OCI-LY3 (cell line): ENCODE results near the gene NUDCD3.

Experiments
- H2AFZ ChIP-seq: fragments of 200-600, 300-600 bp; shearing (Covaris generic); 2 replicates; pipeline ENCODE4 v1.6.0; 2014; ENCODE audit warnings: antibody characterized with exemption, low read depth, low read length
- H3K27ac ChIP-seq: fragments of 200-600, 300-600 bp; sonication (generic); 2 replicates; pipeline ENCODE4 v1.5.1; 2014; ENCODE audit warnings: mild to moderate bottlenecking, low read length, moderate library complexity, mixed read lengths
- H3K27me3 ChIP-seq: fragments of 200-600, 300-600 bp; sonication (generic); 2 replicates; pipeline ENCODE4 v1.6.1; 2014; ENCODE audit warnings: low read depth, low read length, mixed read lengths
- H3K36me3 ChIP-seq: fragments of 200-600, 300-600 bp; sonication (generic); replicated peaks from 2 replicates; pipeline ENCODE3; 2014; ENCODE audit warnings: low read depth, low read length, mixed read lengths
- H3K4me1 ChIP-seq: fragments of 300-600, 200-600 bp; sonication (generic); 2 replicates; pipeline ENCODE4 v1.6.1; 2014; ENCODE audit warnings: low read length, mixed read lengths
- H3K4me2 ChIP-seq: fragments of 200-600, 300-600 bp; sonication (generic); 2 replicates; pipeline ENCODE4 v1.6.1; 2014; ENCODE audit warnings: low read length, mixed read lengths
- H3K4me3 ChIP-seq: fragments of 300-600, 200-600 bp; sonication (generic); 2 replicates; pipeline ENCODE4 v1.5.1; 2014; ENCODE audit warnings: antibody characterized with exemption, mild to moderate bottlenecking, low read length, moderate library complexity
- H3K79me2 ChIP-seq: fragments of 300-600, 200-600 bp; shearing (Covaris generic); 2 replicates; pipeline ENCODE4 v1.6.1; 2014; ENCODE audit warnings: mild to moderate bottlenecking, low read length, mixed read lengths
- H3K9ac ChIP-seq: fragments of 300-600, 200-600 bp; shearing (Covaris generic); 2 replicates; pipeline ENCODE4 v1.6.0; 2014; ENCODE audit warnings: mild to moderate bottlenecking, low read length, moderate library complexity
- H3K9me3 ChIP-seq: fragments of 200-600, 300-600 bp; shearing (Covaris generic); 2 replicates; pipeline ENCODE4 v1.6.1; 2014; ENCODE audit warnings: low read length, mixed read lengths; ENCODE audit not compliant: insufficient read depth
- H4K20me1 ChIP-seq: fragments of 200-600, 300-600 bp; sonication (generic); 2 replicates; pipeline ENCODE4 v1.6.1; 2016; ENCODE audit warnings: low read length, mixed read lengths; ENCODE audit not compliant: insufficient read depth
- CTCF ChIP-seq: fragments of 200-600, 300-600 bp; sonication (generic); IDR thresholded peaks from 2 replicates; pipeline ENCODE4 v1.5.1; 2014; ENCODE audit warnings: antibody characterized with exemption, low read length, low read depth
- EZH2phosphoT487 ChIP-seq: fragments of 200-600 bp; shearing (Covaris generic); IDR thresholded peaks from 2 replicates; pipeline ENCODE4 v1.6.1; 2018; ENCODE audit warnings: antibody characterized with exemption, mixed run types, low read depth

NUDCD3 gene

GRCh38 chr7:44473295-44473694 is 17.2 kb downstream of the NUDCD3 start:
- peaks cover 11% of the 10 kb centered on the region for H3K4me1 ChIP-seq
- H3K27me3 ChIP-seq = no peaks in the 10 kb centered on the region
- no peak overlapping the region for H3K9ac ChIP-seq
- TF ChIP-seq CTCF (no peak), EZH2phosphoT487 (no peak)
- H3K9me3 ChIP-seq = no peaks in the 10 kb centered on the region
- no peak overlapping the region for H3K4me3 ChIP-seq
- peaks cover 48% of the 10 kb centered on the region for H3K36me3 ChIP-seq
- no peak overlapping the region for H3K4me2 ChIP-seq
- H2AFZ ChIP-seq = no peak overlapping the region
- H4K20me1 ChIP-seq = peaks cover 23% of the 10 kb centered on the region
- peaks cover 61% of the 10 kb centered on the region for H3K79me2 ChIP-seq
- no peak overlapping the region for H3K27ac ChIP-seq

- Histone ChIP-seq H3K4me1 (peaks cover 11% of the 10 kb centered on the region), H4K20me1 (peaks cover 23% of the 10 kb centered on the region), H3K4me3 (no peak overlapping the region), H3K4me2 (no peak overlapping the region), H2AFZ (no peak overlapping the region), H3K79me2 (peaks cover 61% of the 10 kb centered on the region), H3K27me3 (no peaks in the 10 kb centered on the region), H3K9ac (no peak overlapping the region), H3K36me3 (peaks cover 49% of the 10 kb centered on the region), H3K9me3 (no peaks in the 10 kb centered on the region), H3K27ac (no peak overlapping the region)
- TF ChIP-seq EZH2phosphoT487 (no peak), CTCF (no peak)
Measured at GRCh38 chr7:44472843-44473242, 17.6 kb downstream of the NUDCD3 start.

- no peaks in the 10 kb centered on the region for H3K9me3 ChIP-seq
- no peak overlapping the region for H3K4me2 ChIP-seq
- no peak overlapping the region for H3K9ac ChIP-seq
- TF ChIP-seq EZH2phosphoT487 = no peak
- TF ChIP-seq CTCF = no peak
- no peak overlapping the region for H3K27ac ChIP-seq
- H4K20me1 ChIP-seq = peaks cover 25% of the 10 kb centered on the region
- peaks cover 54% of the 10 kb centered on the region for H3K36me3 ChIP-seq
- no peak overlapping the region for H2AFZ ChIP-seq
- no peaks in the 10 kb centered on the region for H3K27me3 ChIP-seq
- peaks cover 8% of the 10 kb centered on the region for H3K4me1 ChIP-seq
- no peak overlapping the region for H3K4me3 ChIP-seq
- H3K79me2 ChIP-seq = peaks cover 63% of the 10 kb centered on the region
Measured at GRCh38 chr7:44471850-44472249, 18.6 kb downstream of the NUDCD3 start.

GRCh38 chr7:44471436-44471835 is 19.0 kb downstream of the NUDCD3 start:
- TF ChIP-seq EZH2phosphoT487 (no peak), CTCF (no peak)
- H3K27ac ChIP-seq = no peak overlapping the region
- no peak overlapping the region for H2AFZ ChIP-seq
- no peaks in the 10 kb centered on the region for H3K27me3 ChIP-seq
- peaks cover 3% of the 10 kb centered on the region for H3K4me1 ChIP-seq
- peaks cover 54% of the 10 kb centered on the region for H3K36me3 ChIP-seq
- H4K20me1 ChIP-seq = peaks cover 23% of the 10 kb centered on the region
- H3K4me3 ChIP-seq = no peak overlapping the region
- H3K9ac ChIP-seq = no peak overlapping the region
- H3K79me2 ChIP-seq = peaks cover 64% of the 10 kb centered on the region
- H3K4me2 ChIP-seq = no peak overlapping the region
- H3K9me3 ChIP-seq = no peaks in the 10 kb centered on the region
